Activated naive CD4-positive, alpha-beta T cell (primary cell): ENCODE results near the gene MYOZ3.

Source experiments
- DNase-seq, 4 experiments: peaks; one replicate each; lab custom pipeline; 2025; lab: John Stamatoyannopoulos, UW

MYOZ3 gene

DNA sequence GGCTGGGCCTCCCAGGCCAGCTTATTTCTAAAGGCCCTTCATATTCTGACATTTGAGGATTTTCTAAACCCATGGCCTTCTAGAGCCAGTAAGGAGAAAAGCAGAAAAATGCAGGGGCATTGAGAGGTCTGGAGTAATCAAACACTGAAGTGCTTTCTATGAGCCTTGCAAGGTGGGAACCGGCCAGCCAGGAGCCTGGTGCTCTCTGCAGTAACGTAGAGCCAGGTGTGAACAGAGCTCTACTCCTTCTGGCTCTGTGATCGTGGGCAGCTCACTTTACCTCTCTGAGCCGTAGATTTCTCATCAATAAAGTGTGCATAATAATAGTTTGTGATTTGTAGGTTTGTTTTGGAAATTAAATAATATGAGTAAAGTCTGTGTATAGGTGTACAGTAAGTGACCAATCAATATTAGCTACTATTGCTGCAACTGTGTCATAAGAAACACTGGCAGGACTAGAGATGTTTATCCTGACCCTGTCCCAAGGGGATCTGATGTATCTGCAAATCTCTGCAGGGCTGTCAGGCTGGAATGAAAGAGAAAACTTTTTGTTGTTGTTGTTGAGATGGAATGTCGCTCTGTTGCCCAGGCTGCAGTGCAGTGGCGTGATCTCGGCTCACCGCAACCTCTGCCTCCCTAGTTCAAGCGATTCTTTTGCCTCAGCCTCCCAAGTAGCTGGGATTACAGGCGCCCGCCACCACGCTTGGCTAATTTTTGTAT, 17.9 kb upstream of the MYOZ3 start:
- DNase-seq: no peak

DNA sequence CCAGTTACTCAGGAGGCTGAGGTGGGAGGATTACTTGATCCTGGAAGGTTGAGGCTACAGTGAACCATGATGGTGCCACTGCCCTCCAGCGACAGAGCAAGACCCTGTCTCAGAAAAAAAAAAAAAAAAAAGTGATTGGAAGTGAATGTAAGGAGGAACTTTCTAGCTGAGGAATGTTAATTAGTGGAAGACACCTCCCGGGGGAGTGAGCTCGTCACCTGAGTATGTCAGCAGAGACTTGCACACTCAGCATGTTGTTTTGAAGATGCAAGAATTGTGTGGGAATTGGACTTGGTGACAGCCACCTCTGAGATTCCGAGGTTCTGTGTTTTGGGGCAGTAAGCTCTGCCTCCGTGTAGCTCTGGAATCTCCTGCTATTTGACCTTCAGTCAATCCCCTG, 17.0 kb upstream of the MYOZ3 start:
- DNase-seq: no peak

DNA sequence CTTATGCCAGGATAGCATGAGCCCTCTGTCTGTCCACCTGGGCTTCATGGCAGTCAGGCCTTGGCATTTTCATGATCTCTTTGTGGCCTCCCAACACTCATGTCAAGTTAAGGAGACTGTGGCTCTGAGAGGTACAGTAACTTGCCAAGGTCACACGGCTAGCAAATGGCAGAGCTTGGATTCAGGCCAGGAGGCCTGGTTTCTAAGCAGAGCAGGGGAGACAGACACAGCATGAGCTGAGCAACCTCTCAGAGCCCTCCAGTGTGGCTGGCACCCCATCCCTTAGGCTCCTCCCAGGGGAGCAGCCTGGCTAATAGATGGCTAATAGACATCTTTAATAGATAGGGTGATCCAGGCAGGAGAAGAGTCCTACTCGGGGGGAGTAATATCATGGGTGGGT, 16.5 kb upstream of the MYOZ3 start:
- DNase-seq: no peak

DNA sequence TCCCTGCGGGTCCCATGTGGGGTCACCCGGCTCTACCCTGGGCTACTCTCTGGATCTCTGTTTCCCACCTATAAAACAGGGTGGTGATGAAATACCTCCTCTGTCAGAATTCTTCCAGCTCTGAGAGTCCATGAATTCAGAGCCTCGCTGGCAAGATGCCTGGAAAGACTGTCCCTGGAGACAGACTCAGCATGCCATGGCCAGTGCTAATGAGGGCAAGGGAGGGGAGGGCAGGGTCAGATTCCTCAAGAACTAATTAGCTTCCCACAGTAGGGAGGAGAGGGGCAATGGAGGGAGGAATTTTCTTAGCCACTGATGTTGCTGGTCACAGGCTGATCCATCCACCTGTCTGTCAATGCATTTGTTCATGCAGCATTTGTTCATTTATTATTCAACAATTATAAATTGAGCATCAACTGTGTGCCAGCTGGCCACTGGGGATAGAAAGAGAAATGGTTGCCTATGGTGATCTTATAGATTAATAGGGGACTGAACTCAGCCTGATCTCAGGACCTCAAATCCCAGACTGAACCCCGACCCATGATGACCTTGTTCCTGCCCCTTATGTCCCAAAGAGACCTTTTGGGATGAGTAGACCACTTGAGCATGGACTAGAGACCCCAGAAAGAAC, 15.9 kb upstream of the MYOZ3 start:
- DNase-seq: no peak

DNA sequence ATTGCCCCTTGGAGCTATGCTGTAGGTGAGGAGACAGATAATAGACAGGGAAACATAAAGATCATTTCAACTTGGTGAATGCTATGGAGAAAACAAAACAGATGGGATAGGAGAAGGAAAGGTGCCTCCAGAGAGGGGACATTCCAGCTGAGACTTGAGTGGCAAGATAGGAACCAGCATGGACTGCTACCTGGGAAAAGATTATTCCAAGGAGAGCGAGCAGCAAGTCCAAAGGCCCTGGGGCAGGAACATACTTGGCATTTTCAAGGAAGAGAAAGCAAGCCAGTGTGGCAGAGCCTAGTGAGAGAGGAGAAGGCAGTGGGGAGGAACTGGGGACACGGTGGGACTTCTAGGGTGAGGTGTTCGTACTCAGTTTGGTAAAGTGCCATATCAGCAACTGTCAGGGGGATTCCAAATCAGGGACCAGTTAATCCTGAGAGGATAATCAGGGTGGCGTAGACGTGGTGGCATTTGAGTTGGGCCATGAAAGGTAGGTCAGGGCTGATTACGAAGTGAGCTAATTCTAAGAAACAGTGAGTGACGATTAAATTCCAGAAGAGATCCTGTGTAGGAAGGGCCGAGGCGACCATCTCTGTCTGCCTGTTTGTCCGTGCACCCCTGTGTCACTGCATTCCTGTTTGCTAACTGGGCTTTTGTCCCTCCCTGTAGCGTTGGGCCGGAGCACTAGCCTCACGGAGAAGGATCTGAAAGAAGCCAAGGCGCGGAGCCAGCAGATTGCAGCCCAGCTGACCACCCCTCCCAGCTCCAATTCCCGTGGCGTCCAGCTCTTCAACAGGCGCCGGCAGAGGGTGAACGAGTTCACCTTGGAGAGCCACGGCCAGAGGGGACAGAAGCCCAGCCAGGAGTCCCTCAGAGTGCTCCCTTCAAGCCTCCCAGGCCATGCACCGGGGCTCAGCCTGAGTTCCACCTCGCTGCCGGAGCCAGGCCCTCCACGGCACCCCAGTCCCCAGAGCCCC, 13.5 kb upstream of the MYOZ3 start:
- no peak for DNase-seq

DNA sequence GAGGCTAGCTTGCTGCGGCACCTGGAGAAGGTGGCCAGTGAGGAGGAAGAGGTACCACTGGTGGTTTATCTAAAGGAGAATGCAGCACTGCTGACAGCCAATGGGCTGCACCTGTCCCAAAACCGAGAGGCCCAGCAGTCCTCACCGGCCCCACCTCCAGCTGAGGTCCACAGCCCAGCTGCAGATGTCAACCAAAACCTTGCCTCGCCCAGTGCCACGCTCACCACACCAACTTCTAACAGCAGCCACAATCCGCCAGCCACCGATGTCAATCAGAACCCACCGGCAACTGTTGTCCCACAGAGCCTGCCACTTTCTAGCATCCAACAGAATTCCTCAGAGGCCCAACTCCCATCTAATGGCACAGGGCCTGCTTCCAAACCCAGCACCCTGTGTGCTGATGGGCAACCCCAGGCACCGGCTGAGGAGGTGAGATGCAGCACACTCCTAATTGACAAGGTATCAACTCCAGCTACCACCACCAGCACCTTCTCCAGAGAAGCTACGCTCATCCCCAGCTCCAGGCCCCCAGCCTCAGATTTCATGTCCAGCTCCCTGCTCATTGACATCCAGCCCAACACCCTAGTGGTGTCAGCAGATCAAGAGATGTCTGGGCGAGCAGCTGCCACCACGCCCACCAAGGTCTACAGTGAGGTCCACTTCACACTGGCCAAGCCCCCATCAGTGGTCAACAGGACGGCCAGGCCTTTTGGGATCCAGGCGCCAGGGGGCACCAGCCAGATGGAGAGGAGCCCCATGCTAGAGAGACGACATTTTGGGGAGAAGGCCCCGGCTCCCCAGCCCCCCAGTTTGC, 12.6 kb upstream of the MYOZ3 start:
- DNase-seq: no peak

DNA sequence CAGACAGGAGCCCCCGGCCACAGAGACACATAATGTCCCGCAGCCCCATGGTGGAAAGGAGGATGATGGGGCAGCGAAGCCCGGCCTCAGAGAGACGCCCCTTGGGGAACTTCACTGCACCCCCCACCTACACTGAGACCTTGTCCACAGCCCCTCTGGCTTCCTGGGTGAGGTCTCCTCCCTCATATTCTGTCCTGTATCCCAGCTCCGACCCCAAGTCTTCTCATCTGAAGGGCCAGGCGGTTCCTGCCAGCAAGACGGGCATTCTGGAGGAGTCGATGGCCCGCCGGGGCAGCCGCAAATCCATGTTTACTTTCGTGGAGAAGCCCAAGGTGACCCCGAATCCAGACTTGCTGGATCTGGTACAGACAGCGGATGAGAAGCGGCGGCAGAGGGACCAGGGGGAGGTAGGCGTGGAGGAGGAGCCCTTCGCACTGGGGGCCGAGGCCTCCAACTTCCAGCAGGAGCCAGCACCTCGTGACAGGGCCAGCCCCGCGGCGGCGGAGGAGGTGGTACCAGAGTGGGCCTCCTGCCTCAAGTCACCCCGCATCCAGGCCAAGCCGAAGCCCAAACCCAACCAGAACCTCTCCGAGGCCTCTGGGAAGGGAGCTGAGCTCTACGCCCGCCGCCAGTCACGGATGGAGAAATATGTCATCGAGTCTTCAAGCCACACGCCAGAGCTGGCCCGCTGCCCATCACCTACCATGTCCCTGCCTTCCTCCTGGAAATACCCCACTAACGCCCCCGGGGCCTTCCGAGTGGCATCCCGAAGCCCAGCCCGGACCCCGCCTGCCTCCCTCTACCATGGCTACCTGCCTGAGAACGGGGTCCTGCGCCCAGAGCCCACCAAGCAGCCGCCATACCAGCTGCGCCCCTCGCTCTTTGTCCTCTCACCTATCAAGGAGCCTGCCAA, 11.7 kb upstream of the MYOZ3 start:
- no peak for DNase-seq

DNA sequence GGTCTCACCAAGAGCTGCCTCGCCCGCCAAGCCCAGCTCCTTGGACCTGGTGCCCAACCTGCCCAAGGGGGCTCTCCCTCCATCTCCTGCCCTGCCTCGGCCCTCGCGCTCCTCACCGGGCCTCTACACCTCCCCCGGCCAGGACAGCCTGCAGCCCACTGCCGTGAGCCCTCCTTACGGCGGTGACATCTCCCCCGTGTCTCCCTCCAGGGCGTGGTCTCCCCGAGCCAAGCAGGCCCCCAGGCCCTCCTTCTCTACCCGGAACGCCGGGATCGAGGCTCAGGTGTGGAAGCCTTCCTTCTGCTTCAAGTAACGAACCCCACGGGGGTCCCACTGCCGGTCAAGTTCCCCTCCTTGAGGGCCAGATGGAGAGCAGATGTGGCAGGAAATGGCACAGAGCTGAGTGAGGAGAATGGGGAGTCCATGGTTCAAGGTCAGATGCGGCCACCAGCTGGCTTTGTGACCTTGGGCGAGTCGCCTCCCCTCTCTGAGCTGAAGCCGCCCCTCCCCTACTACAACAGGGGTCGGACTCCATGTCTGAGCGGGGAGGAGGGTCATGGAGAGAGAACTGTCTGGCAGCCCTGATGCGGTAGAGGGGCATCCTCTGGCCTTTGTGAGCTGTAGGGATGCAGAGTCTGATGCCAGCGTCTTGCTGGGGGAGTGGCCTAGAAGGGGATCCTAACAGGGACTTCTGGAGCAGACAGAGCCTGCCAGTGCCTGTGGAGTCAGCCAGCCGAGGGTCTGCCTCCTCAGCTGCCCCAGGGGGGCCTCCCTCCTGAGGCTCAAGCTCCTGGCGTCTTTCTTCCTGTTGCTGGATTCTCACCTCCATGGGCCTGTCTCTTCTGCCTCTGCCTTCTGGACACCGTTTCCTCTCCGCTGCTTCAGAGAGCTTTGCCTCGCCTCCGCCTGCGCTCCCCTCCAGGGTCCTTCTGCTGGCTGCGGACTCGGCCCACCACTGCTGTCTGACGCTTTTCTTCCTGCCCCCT, 10.7 kb upstream of the MYOZ3 start:
- no peak for DNase-seq

DNA sequence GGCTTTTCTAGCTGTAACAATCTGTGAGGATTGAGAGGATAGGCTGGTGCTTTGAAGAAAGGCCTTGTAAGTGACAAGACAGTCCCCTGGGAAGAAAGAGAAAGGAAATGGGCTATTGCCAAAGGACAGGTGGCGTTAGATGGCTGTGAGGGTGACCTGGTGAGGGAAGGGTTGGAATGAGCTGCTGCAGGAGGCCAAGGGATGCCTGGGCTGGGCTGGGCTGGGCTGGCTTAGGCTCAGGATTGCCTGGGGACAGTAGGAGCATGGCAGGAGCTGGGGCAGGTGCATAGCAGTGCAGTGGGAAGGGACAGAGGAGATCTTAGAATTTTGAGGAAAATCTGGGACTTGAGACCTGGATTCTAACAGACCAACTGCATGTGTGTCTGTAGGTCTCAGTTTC, 9.7 kb upstream of the MYOZ3 start:
- DNase-seq: no peak

DNA sequence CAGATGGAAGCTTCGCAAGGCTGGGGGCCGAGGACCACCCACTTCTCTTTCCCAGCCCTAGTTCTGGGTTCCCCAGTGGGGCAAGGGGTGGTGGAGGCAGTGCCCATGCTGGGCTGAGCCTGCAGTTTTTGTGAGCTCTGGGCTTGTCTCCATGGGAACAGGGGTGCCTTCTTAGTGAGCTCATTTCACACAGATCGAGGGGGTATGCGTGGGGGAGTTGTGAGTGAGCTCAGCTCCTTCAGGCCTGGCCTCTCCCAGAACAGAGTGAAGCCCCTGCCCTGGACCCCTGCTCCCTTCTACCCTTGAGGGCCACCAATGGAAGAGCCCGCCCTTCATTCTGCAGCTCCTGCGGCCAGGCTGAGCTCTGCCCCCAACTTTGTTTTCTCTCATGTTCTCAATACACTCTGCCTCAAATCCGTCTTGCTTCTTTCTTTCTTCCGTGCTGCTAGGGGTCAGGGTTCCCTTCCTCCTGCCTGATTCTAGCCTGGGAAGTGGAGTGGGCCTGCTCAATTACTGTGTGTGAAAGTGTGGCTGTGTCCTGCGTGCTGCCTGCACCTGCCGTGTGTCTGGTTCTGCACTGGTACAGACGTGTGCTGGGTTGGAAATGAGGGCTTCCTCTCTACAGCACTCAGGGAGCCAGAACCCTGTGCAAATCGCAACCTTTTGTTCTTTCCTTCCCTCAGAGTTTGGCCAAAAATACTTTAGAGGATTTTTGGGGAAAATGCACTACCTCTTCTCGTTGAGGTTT, 9.0 kb upstream of the MYOZ3 start:
- DNase-seq: no peak

DNA sequence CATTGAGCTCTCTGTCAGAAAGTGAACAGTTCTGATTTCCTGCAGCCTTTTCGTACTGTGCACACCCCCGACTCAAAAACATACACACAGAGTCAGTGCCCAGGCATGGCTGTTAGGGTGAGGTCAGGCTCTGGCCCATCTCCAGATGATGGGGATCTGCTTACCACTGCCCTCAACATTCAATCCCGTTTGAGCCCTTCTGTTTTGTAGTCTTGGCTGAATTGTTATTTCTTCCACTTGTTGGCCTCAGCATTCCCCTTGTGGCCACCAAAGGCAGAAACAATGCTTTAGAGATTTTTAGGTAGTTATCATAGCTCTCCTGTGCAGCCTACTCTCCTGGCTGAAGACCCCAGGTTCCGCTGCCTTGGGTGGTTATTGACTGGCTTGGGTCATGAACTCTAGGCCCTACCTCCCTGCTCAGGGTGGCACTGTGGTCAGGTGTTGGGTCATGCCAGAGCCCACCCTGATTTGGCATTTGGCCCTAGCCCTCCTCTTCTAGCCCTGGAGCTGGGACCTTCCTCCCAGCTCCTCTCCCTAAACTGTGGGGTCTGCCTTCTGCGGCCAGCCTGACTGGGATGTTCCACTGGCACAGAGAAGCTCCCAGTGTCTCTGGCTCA, 7.8 kb upstream of the MYOZ3 start:
- no peak for DNase-seq

DNA sequence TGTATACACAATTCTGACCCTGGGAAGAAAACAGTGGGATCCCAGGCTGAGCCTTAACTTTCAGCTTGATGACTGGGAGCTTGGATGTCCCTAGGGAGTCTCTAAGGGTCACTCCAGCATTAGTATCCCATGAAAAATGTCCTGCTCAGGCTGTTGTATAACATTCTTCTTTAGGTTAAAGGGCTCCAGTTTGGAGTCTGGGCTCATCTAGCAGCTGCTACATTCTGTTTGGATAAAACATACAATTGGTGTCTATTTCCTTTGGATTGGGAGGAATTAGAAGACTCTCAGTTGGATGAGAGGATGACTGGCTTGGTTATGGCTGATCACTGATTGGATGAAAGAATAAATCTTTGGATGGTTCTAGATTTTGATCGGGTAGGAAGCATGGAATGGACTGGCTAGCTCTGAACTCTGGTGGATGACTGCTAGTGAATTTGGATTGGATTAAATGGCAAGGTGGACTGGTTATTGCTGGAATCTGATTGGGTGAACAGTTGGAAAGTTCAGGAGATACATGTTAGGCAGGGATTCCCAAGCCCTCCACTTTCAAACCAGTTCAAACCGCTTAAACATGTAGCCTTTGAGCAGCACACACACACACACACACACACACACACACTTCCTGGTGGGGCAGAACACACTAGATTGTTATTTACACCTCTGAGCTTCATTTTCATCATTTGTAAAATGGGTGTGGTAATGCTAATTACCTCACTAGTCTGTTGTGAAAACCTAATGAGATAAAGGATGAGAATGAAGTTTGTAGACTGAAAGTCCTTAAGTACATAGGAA, 7.1 kb upstream of the MYOZ3 start:
- no peak for DNase-seq

DNA sequence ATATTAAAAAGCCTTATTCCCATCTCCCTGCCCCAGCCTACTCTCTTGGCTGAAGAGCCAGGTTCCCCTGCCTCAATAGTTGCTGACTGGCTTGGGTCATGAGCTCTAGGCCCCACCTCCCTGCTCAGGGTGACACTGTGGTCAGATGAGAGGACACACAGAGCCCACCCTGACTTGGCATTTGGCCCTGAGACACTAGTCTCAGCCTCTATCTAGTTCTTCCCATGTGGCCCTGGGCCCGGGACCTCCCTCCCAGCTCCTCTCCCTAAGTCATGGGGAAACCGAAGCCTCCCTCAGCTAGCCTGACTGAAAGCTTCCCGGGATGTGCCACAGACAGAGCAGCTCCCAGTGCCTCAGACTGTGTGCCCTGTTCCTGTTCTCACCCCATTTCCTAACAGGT, 5.8 kb upstream of the MYOZ3 start:
- DNase-seq: no peak

DNA sequence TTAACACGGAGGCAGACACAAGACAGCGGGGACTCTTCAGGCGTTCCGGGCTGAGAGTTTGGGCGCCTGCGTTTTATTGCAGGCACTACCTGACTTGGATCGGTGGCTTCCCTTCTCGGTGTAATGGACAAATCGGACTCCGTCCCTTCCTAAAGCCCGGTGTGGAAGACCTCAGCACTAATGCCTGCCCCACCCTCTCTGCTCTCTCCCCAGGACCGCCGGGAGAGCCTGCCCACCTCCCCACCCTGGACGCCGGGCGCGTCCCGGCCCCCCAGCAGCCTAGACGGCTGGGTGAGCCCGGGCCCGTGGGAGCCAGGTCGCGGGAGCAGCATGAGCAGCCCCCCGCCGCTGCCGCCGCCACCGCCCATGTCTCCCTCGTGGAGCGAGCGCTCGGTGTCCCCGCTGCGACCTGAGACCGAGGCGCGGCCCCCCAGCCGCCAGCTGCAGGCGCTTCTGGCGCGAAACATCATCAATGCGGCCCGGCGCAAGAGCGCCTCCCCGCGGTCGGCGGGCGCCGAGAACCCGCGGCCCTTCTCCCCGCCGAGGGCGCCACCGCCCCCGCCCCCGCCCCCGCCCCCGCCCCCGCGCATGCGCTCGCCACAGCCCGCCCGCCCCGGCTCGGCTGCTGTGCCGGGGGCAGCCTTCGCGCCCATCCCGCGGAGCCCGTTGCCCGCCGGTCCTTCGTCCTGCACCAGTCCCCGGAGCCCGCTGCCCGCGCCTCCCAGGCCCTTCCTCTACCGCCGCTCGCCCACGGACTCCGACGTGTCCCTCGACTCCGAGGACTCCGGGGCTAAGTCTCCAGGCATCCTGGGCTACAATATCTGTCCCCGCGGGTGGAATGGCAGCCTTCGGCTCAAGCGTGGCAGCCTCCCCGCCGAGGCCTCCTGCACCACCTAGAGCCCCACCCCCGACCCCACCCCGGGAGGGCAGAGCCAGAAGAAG, 4.6 kb upstream of the MYOZ3 start:
- DNase-seq: peak; percentile 34 to 82 (median 50)

DNA sequence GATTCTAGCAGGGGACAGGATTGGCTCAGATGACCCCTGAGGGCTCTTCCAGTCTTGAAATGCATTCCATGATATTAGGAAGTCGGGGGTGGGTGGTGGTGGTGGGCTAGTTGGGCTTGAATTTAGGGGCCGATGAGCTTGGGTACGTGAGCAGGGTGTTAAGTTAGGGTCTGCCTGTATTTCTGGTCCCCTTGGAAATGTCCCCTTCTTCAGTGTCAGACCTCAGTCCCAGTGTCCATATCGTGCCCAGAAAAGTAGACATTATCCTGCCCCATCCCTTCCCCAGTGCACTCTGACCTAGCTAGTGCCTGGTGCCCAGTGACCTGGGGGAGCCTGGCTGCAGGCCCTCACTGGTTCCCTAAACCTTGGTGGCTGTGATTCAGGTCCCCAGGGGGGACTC, 2.9 kb upstream of the MYOZ3 start:
- DNase-seq: no peak

DNA sequence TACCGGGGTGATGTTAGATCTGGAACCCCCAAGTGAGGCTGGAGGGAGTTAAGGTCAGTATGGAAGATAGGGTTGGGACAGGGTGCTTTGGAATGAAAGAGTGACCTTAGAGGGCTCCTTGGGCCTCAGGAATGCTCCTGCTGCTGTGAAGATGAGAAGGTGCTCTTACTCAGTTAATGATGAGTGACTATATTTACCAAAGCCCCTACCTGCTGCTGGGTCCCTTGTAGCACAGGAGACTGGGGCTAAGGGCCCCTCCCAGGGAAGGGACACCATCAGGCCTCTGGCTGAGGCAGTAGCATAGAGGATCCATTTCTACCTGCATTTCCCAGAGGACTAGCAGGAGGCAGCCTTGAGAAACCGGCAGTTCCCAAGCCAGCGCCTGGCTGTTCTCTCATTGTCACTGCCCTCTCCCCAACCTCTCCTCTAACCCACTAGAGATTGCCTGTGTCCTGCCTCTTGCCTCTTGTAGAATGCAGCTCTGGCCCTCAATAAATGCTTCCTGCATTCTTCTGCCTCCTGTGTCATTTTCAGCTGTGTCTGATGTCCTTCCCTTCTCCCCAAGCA, 2.3 kb upstream of the MYOZ3 start:
- DNase-seq: no peak
